GM21515 (cell line): Measurements from ENCODE around the gene CTDNEP1.

Source experiments
- ATAC-seq: cut with Tn5 transposase; IDR thresholded peaks from one replicate; pipeline ENCODE4 v1.9.1; 2021; ENCODE audit not compliant: unreplicated experiment

CTDNEP1 gene

DNA sequence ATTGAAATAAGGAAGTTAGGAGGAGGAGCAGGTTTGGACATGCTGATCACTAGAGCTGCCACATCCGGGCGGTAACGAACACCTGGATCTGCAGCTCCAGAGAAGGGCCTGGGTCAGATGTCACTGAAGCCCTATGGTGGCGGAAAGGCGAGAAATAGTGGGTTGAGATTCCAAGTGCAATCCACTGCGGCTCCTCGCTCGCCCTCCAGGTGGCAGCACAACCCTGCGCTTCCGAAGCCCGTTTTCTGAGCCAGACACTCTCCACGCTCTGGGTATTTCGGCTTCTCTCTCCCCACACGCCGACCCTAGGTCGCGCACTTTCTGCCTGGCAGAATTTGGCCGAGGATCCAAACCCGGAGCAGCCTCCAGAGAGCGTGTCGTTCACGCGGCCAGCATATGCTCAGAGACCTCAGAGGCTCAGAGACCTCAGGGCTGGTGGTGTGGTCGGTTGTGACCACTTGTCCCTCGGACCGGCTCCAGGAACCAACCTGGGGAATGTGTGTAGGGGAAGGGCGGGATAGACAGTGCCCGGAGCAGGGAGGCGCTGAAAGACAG, 29.1 kb upstream of the CTDNEP1 start:
- no peak for ATAC-seq

DNA sequence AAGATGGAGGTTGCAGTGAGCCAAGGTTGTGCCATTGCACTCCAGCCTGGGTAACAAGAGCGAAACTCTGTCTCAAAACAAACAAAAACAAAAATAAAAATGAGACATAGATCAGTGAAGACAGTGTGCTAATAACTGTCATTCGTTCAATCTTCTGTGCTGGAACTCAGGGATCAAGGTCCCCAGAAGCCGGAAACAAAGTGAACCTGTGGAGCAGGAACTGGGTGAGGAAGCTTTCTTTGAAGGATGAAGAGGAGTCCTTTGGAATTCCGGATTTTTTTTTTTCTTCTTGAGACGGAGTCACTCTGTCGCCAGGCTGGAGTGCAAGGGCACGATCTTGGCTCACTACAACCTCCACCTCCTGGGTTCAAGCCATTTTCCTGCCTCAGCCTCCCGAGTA, 27.9 kb upstream of the CTDNEP1 start:
- ATAC-seq = no peak

DNA sequence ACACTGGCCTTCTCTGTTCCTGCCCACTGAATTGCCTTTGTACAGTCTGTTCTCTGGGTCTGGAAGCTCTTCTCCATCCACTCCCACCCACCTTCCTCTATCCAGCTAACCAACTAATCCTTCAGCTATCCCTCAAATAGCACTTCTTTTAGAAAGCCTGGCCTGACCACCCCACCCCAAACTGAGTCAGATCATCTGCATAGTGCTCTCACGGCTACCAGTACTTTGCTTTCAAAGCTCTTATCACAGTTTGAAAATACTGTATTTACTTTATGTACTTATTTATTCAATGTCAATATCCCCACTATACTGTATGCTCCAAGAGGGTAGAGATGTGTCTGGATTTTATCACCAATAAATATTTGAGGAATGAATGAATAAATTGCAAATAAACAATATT, 15.2 kb upstream of the CTDNEP1 start:
- no peak for ATAC-seq

DNA sequence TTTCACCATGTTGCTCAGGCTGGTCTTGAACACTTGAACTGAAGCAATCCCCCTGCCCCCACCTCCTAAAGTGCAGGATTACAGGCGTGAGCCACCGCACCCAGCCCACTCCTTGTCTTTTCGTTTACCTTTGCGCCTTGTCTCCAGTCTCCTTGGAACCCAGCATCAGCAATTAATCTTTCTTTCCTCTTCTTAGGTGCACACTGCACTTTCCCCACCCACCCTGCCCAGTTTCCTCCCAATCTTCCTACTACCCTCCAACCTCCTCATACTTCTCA, 12.2 kb upstream of the CTDNEP1 start:
- no peak for ATAC-seq

DNA sequence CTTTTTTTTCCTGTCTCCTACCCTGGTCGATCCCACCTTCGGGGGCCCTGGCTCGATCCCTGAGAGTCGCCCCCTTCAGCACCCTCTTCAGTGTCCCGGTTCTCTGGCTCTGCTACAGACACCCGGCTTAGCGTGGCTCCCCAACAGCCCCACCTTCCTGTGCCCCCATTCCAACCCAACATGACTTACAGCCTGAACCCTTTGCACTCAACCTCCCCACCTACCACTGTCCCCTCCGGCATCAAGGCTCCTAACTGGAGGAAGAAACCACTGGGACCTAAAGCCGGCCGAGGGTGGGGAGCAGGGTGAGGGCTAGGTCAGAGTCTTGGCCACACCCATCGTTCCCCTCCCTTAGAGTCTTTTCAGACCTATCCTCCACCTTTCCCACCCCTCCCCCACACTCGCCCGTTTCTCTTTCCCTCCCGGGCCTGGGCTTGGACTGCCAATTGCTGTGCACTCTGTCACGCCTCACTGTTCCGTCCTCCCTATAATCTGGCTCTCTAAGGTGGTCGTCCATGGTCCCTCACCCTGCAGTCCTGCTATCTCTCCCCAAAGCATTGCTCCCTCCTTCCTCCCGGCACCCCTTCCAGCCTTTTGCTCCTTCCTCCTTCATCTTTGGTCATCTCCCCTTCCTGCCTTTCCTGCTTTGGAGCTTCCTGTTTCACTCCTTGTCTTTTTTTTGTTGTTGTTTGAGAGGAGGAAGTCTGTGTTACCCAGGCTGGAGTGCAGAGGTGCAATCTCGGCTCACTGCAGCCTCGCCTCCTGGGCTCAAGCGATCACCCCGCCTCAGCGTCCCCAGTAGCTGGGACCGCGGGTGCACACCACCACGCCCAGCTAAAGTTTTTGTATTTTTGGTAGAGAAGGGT, 11.6 kb upstream of the CTDNEP1 start:
- no peak for ATAC-seq

DNA sequence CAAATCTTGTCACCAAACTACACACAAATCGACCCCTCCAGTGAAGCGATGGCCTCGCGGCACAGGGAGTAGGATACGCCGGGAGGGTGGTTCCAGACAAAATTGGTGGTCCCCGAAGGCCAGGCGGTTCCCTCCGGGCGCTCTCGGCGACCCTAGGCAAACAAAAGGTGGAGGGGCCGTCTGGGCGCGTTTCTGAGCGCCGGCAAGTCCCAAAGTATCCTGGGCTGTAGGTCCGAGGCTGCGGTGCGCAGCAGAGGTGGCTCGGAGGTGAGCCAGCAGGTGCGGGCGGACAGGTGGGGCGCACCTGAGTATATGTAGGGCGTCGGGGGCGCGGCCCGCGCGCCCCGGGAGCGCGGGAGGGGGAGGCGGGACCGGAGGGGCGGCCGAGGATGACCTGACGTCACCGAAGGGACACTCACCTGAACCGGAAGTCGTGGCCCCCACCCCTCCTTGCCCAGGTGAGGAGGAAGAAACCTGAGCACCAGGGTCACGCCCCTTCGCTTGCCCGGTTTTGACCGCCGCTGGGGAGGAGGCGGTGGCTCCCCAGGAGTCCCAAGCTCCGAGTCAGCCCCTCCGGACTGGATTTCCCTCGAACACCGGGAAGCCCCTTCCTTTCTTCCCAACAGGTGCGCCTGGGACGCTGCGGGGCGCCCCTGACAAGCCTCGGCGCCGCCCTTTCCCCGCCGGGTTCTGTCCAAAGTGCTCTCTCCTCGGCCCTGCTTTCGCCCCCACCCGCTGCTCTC, 10.8 kb upstream of the CTDNEP1 start, which contains the start of gene CLDN7:
Gene CLDN7, minus strand, starts transcription at position 287 of the 743 bp plus-strand sequence. CDS start 435 bp downstream, outside the sequence.
- no peak for ATAC-seq

DNA sequence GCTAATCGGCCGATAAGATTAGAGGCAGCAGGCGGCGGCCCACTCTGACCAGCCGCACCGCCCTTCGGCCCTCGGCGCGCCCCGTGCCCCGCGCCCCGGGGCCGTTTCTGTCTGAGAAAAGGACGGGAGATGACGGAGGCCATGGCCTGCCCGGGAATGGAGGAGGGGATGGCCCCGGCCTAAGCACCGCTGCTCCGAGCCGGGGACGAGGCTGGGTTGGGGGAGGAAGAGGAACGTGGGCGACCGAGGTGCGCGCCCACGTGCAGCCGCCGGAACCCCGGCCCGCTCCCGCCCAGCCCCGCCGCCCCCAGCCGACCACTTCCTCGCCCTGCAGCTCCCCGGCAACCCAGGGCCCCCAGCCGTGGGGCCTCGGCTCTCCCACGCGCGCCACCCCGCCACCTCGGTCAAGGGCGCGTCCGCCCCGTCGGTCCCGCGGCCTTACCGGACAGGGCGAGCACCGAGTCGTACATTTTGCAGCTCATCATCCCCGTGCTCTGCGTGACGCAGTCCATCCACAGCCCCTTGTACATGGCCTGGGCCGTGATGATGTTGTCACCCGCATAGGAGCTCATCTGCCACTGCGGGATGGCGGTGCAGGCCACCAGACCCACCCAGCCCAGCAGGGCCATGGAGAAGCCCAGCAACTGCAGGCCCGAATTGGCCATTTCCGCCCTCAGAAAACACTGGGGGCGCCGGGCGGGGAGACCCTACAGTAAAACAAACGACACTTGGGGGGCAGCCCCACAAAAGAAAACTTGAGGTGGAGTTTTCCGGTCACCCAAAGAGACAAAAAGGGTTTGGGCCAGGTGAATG, 10.1 kb upstream of the CTDNEP1 start:
- no peak for ATAC-seq

DNA sequence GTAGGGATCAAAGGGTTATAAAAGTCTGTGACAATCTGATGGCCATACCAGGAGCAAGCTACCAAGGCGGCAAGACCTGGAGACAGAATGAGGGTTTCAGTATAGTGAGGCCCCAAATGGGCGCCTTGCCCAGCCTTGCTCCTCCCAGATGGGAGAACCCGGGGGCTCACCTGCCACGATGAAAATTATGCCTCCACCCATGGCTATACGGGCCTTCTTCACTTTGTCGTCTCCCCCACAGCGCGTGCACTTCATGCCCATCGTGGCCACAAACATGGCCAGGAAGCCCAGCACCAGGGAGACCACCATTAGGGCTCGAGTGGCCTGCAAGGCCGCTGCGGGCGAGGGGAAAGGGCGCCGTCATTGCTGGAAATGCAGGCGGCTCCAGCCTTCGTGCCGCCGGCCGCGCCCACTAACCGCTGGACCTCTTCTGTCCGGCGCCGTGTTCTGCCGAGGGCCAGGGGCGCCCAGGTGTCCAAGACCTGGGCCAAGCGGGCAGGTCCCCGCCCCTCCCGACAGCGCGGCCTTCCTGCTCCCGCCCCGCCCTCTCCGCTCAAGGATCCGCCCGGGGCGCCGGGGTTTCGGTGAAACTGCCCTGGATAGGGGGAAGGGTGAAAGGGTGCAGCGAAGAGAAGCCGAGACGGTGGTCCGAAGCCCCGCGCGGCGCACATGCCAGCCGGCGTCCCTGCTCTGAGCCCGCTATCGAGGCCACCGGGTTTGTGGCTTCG, 9.3 kb upstream of the CTDNEP1 start:
- ATAC-seq = no peak

DNA sequence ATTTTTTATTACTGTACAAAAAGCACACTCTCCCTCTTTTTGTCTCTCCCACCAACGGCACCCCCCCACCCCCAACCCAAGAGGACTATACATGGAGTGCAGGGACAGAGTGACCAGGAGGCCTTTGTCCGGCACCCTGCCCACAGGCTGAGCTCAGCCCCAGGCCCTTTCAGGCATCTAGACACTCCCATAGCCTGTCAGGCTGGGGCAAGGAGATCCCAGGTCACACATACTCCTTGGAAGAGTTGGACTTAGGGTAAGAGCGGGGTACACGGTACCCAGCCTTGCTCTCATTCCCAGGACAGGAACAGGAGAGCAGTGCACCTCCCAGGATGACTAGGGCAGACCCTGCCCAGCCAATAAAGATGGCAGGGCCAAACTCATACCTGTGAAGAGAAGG, 8.6 kb upstream of the CTDNEP1 start:
- no peak for ATAC-seq

DNA sequence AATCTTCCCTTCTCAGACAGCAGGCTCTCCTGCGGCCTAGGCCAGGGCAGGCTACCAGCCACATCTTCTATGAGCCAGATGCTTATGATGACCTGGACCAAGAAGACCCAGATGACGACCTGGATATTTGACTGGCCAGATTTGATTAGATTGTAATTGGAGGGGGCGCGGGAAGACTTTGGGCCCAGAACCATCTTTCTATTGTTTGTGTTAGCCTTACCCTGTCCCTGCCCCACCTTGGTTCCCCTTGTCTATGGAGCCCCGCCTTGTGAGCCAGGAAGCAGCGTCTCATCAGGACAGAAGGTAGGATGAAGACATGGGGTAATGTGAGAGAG, 8.0 kb upstream of the CTDNEP1 start:
- ATAC-seq = no peak

DNA sequence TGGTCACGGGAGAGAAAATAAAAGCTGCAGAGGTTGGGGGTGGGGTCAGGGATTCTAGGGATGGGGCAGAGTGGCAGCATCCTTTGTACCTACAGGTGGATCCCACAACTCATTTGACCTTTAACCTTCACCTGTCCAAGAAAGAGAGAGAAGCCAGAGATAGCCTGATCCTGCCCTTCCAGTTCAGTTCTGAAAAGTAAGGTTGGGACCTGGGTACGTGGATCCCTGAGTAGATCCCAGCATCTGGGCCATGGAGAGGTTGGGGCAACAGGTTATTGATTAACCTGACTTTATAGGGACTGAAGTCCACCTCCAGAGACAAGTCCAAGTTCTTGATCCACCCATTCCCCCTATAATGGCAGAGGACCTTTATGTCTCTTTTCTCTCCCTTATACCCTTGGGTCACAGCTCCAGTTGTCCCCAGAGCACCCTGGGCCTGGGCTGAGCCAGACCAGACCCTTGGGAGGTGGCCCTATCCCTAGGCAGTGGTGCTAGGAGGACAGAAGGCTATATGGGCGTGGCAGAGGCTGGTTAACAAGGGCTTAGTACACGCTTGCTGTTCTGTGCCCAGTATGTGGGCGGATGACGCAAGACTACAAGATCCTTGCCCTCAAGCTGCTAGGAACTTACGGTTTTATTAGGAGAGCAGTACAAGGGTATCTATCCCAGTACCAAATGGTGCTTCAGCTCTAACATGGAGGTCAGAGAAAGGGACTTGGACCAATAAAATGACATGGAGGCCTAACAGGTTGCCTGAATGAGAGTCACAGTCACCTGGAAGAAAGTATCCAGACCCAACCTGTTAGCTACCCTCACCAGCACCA, 7.4 kb upstream of the CTDNEP1 start:
- no peak for ATAC-seq

DNA sequence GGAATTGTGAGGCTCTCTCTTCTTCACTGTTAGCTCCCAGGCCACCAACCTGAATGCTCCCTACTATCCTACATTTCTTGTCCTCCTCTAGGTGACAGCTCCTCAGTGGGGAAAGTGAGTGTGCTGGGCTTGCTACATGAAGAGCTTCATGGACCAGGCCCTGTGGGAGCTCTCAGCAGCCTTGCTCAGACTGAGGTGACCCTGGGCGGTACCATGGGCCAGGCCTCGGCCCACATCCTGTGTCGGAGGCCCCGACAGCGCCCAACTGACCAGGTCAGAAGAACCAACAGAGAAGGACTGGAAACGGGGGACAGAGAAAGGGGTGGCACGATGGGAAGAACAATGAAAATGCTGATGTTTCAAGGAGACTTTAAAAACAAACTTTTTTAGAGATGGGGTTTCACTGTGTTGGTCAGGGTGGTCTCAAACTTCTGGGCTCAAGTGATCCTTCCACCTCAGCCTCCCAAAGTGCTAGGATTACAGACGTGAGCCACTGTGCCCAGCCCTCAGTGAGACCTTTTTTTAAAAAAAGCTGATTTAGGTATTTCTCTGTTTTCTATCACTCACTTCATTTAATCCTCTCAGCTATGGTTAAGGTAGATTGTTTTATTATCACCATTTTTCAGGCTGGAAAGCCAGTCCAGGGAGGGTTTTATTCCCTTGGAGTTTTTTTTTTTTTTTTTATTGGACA, 5.4 kb upstream of the CTDNEP1 start:
- ATAC-seq = no peak

DNA sequence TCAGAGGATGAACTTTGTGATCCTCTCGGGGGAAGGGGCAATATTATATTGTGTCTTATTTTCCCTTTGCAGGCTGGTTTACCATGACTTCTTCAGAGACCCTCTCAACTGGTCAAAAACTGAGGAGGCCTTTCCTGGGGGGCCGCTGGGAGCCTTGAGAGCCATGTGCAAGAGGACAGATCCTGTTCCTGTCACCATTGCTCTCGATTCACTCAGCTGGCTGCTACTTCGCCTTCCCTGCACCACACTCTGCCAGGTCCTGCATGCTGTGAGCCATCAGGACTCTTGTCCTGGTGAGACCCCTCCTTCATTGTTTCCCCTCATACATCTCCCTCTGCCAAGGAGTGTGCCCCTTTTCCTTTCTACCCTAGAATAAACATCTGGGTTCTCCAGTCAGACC, 3.0 kb upstream of the CTDNEP1 start:
- no peak for ATAC-seq

DNA sequence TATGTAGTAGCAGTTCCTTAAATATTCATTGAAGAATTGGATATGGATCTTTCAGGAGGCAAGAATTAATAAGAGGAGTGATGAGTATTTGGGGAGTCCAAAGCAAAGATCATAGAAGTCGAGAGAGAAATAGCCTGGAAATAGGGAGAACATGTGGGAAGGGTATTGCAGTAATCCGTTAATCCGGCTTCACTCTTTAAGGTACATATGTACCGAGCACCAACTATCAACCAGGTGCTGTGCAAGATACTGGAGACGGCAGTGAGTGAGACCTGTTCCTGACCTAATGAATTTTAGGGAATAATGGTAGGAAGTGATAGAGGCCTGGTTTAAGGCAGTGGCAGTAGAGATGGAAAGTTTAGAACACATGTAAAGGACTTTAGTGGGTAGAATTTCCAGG, 1.5 kb upstream of the CTDNEP1 start:
- no peak for ATAC-seq

DNA sequence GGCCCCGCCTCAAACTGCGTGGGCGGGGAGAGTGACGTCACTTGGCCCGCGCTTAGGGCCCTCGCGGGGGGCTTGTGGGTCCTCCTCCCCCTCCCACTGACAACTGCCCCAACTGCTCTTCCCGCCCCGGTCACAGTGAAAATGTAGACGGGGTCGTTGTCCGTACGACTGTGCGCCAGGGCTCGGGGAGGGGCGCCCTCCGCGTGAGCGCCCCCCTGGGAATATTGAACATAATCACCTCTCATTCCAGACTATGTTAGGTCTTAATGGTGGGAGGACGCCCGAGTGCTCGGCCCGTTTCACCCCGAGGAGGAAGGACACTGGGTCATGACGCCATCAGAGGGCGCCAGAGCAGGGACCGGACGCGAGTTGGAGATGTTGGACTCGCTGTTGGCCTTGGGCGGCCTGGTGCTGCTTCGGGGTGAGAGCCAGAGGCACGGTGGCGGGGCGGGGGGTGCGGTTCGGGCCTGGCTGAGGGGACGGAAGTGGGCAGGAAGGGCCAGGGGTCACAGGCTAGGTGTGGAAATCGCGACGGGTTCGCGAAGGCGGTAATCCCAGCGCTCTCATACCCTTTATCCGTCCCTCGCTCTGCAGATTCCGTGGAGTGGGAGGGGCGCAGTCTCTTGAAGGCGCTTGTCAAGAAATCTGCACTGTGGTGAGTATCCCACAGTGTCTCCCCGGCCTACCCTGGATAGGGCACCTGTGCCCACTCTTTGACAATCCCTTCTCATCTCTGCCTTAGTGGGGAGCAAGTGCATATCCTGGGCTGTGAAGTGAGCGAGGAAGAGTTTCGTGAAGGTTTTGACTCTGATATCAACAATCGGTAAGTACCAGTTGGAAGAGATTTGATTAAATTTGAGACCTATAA, 876 bp upstream of the CTDNEP1 start, which contains the start of gene ELP5:
Gene ELP5, plus strand, starts transcription at position 40 of the 868 bp plus-strand sequence. Its CDS starts 336 bp downstream, at position 376.
- peak; percentile 46 for ATAC-seq

DNA sequence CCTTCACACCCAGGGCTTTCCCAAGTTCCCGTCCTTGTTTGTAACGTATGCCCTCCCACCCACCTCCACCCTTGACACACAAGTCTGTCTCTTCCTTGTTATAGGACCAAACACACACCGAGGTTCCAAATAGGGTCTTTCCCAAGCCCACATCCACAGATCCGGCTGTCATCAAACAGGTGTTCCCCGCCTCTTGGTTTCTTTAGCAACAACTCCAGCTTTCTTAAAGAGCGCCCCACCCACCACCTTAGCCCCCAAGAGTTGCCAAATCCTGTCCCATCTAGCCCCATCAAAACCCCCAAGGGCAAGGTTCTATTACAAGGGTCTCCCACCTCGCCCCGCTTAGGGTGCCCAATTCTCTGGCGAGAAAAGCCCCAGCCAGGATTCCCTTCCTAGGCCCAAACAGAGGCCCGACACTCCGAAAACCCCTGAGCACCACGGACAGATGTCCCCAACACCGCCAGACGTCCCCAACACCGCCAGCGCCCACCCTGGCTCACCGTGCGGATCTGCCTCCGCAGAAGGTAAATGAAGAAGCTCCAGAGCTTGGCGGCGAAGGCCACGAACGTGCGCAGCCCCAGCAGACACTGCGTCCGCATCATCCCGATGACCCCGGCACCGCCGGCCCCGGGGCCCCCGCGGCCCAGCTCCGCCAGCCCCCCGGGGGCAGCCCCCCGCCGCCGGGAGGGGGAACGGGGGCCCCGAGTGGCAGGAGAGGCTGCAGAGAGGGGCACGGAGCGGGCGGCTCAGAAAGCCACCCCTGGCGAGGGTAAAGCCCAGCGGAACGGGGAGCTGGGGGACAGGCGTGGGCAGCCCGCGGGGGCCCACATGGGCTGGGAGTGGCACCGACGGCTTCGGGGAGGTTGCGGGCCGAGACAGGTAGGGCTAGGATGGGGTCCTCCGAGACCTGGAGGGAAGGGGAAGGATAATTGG, 573 bp downstream of the CTDNEP1 start:
- no peak for ATAC-seq

DNA sequence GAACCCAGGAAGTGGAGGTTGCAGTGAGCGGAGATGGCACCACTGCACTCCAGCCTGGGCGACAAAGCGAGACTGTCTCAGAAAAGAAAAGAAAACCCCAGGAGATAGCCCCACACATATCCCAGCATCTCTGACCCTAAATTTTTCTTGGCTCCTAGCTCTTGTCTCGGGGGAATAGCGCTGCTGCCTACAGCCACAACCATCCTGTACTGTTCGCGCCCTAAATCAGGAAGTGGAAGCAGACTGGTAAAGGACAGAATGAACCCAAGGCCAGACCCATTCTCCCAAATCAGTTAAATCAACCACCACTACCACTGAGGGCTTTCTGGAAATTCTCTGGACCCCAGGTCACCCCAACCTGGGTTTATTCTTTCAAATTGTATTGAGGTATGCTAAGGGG, 1.7 kb downstream of the CTDNEP1 start:
- no peak for ATAC-seq
